A673 (cell line): ENCODE results near the gene FAM227A. TPM values are rescaled to one million over a fixed set of nuclear protein-coding genes. Genes with fewer than 3 reads are reported as not detected.

Experiments
- BruUV-seq: library from RNA; stranded (reverse); fragments of 400-500 nt; replicated peaks from 2 replicates; lab custom pipeline; 2021; lab: Mats Ljungman, UMichigan
- CTCF ChIA-PET: fragments of 300-600 bp; sonication (Branson Sonifier 250); formaldehyde crosslinking; loops from one replicate; lab custom pipeline; 2022; ENCODE audit warnings: antibody characterized with exemption; lab: Charles Lee
- POLR2A ChIA-PET: fragments of 300-600 bp; sonication (Branson Sonifier 250); formaldehyde crosslinking; loops from one replicate; lab custom pipeline; 2022; ENCODE audit warnings: antibody characterized with exemption; ENCODE audit not compliant: low non-redundant PET; lab: Charles Lee
- DNase-seq: peaks from one replicate; pipeline ENCODE4 v3.0.0-alpha.2; 2015; ENCODE audit warnings: low spot score
- H3K27ac ChIP-seq: fragments of 200-600 bp; sonication (generic); 2 replicates; pipeline ENCODE4 v1.5.1; 2016; ENCODE audit warnings: mixed run types, low read depth, mild to moderate bottlenecking, mixed read lengths, antibody characterized with exemption, low read length; ENCODE audit not compliant: poor library complexity, severe bottlenecking
- H3K27me3 ChIP-seq: fragments of 200-600 bp; sonication (generic); replicated peaks from 2 replicates; pipeline ENCODE4 v1.6.1; 2017; ENCODE audit warnings: mixed run types, low read depth, mild to moderate bottlenecking, mixed read lengths, antibody characterized with exemption, low read length; ENCODE audit not compliant: insufficient read depth, poor library complexity
- H3K36me3 ChIP-seq: fragments of 200-600 bp; sonication (generic); 2 replicates; pipeline ENCODE4 v1.6.1; 2016; ENCODE audit warnings: mixed run types, mild to moderate bottlenecking, mixed read lengths, antibody characterized with exemption, low read length; ENCODE audit not compliant: insufficient read depth, poor library complexity, severe bottlenecking
- H3K4me1 ChIP-seq: fragments of 200-600 bp; sonication (generic); 2 replicates; pipeline ENCODE4 v1.6.1; 2017; ENCODE audit warnings: mixed run types, mild to moderate bottlenecking, mixed read lengths, antibody characterized with exemption, low read length; ENCODE audit not compliant: insufficient read depth, poor library complexity, severe bottlenecking
- H3K4me3 ChIP-seq: fragments of 200-600 bp; sonication (generic); 2 replicates; pipeline ENCODE4 v1.5.1; 2016; ENCODE audit warnings: low read depth, mixed run types, mild to moderate bottlenecking, mixed read lengths, low read length; ENCODE audit not compliant: poor library complexity, severe bottlenecking
- H3K9me3 ChIP-seq: fragments of 200-600 bp; sonication (generic); 2 replicates; pipeline ENCODE4 v1.6.1; 2016; ENCODE audit warnings: mixed run types, low read depth, mild to moderate bottlenecking, mixed read lengths, antibody characterized with exemption, low read length; ENCODE audit not compliant: poor library complexity, severe bottlenecking
- EZH2 ChIP-seq: fragments of 200-600 bp; sonication (generic); IDR thresholded peaks from 2 replicates; pipeline ENCODE4 v1.6.1; 2017; ENCODE audit warnings: borderline replicate concordance, low read depth, mild to moderate bottlenecking, mixed read lengths, antibody characterized with exemption, low read length; ENCODE audit not compliant: poor library complexity, severe bottlenecking
- intact Hi-C: fragments of 100-400 bp; cut with micrococcal nuclease; formaldehyde crosslinking; loops from one replicate; pipeline ENCODE4 v1.10.0; 2022; ENCODE audit not compliant: unreplicated experiment
- total RNA-seq: library from RNA; stranded (reverse); gene quantifications from 2 replicates; pipeline ENCODE4 v1.2.3, GENCODE V29; 2021
- TF ChIP-seq, protein P1 (sequence below): fragments of 300-800, 200-600 bp; sonication (generic); conservative IDR thresholded peaks from 2 replicates; pipeline ENCODE4 v1.5.1; 2017; ENCODE audit warnings: low read depth, mild to moderate bottlenecking, antibody characterized with exemption, low read length, moderate library complexity, mixed read lengths

Gene FAM227A
- total RNA-seq, 1 experiment from 2014 or later: 3.8 TPM

DNA sequence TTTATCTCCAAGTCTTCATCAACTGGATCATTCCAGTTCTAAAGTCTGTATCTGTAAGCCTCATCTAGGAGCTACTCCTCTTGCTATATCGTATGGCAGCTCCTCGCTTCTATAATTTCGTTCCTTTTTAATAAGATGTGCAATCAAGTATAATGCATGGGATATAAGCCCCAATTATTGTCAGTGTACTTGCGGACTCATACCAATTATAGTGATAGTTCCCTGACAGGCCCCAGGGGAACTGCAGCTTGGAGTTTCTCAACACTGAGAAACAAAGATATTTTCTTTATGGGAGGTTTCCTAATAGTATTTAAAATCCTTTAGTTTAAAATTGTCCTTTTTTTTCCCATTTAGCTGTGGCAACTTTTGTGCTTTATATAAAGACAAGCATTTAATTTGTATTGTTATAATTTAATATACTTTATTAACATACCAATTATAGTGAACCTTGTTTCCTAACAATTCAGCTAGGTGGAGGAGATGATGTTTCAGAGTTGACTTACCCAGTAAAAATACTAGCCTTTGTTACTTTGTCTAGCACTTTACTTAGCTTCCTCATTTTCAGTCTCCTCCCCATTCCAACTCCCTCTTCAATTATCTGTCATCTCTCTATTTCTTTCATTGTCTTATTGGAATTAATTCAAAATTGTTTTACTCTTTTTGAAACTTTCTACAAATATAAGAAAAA is 124.8 kb downstream of the FAM227A start:
- peak; percentile 58 for DNase-seq
- POLR2A ChIA-PET: no interaction called here
- H3K27me3 ChIP-seq: no peaks in the 10 kb centered on the region
- BruUV-seq: no TSS peak
- H3K27ac ChIP-seq: no peak overlapping the region
- no peaks in the 10 kb centered on the region for H3K36me3 ChIP-seq
- TF ChIP-seq, protein P1, sequence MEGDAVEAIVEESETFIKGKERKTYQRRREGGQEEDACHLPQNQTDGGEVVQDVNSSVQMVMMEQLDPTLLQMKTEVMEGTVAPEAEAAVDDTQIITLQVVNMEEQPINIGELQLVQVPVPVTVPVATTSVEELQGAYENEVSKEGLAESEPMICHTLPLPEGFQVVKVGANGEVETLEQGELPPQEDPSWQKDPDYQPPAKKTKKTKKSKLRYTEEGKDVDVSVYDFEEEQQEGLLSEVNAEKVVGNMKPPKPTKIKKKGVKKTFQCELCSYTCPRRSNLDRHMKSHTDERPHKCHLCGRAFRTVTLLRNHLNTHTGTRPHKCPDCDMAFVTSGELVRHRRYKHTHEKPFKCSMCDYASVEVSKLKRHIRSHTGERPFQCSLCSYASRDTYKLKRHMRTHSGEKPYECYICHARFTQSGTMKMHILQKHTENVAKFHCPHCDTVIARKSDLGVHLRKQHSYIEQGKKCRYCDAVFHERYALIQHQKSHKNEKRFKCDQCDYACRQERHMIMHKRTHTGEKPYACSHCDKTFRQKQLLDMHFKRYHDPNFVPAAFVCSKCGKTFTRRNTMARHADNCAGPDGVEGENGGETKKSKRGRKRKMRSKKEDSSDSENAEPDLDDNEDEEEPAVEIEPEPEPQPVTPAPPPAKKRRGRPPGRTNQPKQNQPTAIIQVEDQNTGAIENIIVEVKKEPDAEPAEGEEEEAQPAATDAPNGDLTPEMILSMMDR: no peak
- no peak for TF ChIP-seq EZH2
- no peak overlapping the region for H3K4me3 ChIP-seq
- intact Hi-C loops: no loop called here
- H3K4me1 ChIP-seq: peaks cover 15% of the 10 kb centered on the region
- CTCF ChIA-PET: no interaction called here
- H3K9me3 ChIP-seq: no peaks in the 10 kb centered on the region

Other genes with a start within 250 kb of the FAM227A start
- gene KCNJ4, start 201.2 kb downstream of the FAM227A start, total RNA-seq: 1.0 and 1.4 TPM in 2 replicates
- 4.0 and 6.5 TPM in 2 replicates for gene KDELR3, start 188.3 kb downstream of the FAM227A start, total RNA-seq
- gene DDX17, start 150.1 kb downstream of the FAM227A start, total RNA-seq: 343 and 350 TPM in 2 replicates
- gene DMC1, start 86.2 kb downstream of the FAM227A start, total RNA-seq: 1.7 and 2.3 TPM in 2 replicates
- gene CBY1, start 246 bp upstream of the FAM227A start, total RNA-seq: 22.1 and 28.5 TPM in 2 replicates
- gene TOMM22, start 25.6 kb upstream of the FAM227A start, total RNA-seq: 143 and 152 TPM in 2 replicates
- 53.1 and 54.2 TPM in 2 replicates for gene JOSD1, start 44.6 kb upstream of the FAM227A start, total RNA-seq
- gene GTPBP1, start 49.6 kb upstream of the FAM227A start, total RNA-seq: 88.2 and 96.2 TPM in 2 replicates
- 104 and 110 TPM in 2 replicates for gene SUN2, start 99.6 kb upstream of the FAM227A start, total RNA-seq
- 51.7 and 59.1 TPM in 2 replicates for gene DNAL4, start 137.8 kb upstream of the FAM227A start, total RNA-seq
- 116 and 129 TPM in 2 replicates for gene NPTXR, start 187.6 kb upstream of the FAM227A start, total RNA-seq
- 111 and 119 TPM in 2 replicates for gene CBX6, start 215.8 kb upstream of the FAM227A start, total RNA-seq